Thyroid gland (tissue), 4 donors: ENCODE data around the gene PCDHGC3. TPM values are rescaled to one million over a fixed set of nuclear protein-coding genes. Genes with fewer than 3 reads are reported as not detected.

Experiments
- DNase-seq, 2 donors: peaks; one replicate each; pipeline ENCODE4 v3.0.0-alpha.2; 2019
- H3K27ac ChIP-seq, 3 donors: fragments of 200-600 bp; sonication (generic); 1 replicate in 2 of 3; 2 replicates in 1 of 3; pipeline ENCODE4 v1.5.1; 2016 to 2019; ENCODE audit warnings: mild to moderate bottlenecking in 1 of 3, moderate library complexity in 1 of 3
- H3K27me3 ChIP-seq: fragments of 200-600 bp; sonication (generic); one replicate; pipeline ENCODE4 v1.5.1; 2019
- H3K36me3 ChIP-seq, 2 donors: fragments of 200-600 bp; sonication (generic); one replicate each; pipeline ENCODE4 v1.5.1; 2016 to 2019
- H3K4me1 ChIP-seq, 2 donors: fragments of 200-600 bp; sonication (generic); one replicate each; pipeline ENCODE4 v1.5.1; 2017 to 2019
- H3K4me3 ChIP-seq, 3 donors: fragments of 200-600 bp; sonication (generic); replicated peaks in 1 of 3; 1 replicate in 2 of 3; 2 replicates in 1 of 3; pipeline ENCODE4 v1.5.1; 2016; ENCODE audit warnings: mild to moderate bottlenecking in 1 of 3
- H3K9me3 ChIP-seq: fragments of 200-600 bp; sonication (generic); one replicate; pipeline ENCODE4 v1.5.1; 2017
- POLR2A ChIP-seq, 2 donors: fragments of 450-650 bp; IDR thresholded peaks; one replicate each; pipeline ENCODE4 v1.6.1; 2017; ENCODE audit warnings: antibody characterized with exemption in 2 of 2, mild to moderate bottlenecking in 2 of 2, moderate library complexity in 1 of 2
- WGBS, 2 donors: methylation state at CpG; one replicate each; pipeline ENCODE4 v1.1.5; 2017; 5-methylcytosine and 5-hydroxymethylcytosine counted together
- intact Hi-C: fragments of 100-400 bp; cut with DNase I; formaldehyde crosslinking; loops from one replicate; pipeline ENCODE4 v1.15.1; 2023
- total RNA-seq, 4 donors: library from RNA; depleted of rRNA; stranded (reverse); fragments of >200 nt; gene quantifications; one replicate each; pipeline ENCODE4 v1.2.3, GENCODE V29; 2016
- TF ChIP-seq, protein P1 (sequence below), 6 experiments: fragments of 200-600 bp in 3 of 6; fragments of 450-650 bp in 3 of 6; sonication (generic) in 3 of 6; IDR thresholded peaks; one replicate each; pipeline ENCODE4 v1.5.1; 2016 to 2019; ENCODE audit warnings: antibody characterized with exemption in 6 of 6, mild to moderate bottlenecking in 2 of 6, inconsistent platforms in 1 of 6, moderate library complexity in 1 of 6

PCDHGC3 gene
- total RNA-seq, 4 donors from 2014 or later, result 24.7 to 31.5 (median 27.6) TPM

DNA sequence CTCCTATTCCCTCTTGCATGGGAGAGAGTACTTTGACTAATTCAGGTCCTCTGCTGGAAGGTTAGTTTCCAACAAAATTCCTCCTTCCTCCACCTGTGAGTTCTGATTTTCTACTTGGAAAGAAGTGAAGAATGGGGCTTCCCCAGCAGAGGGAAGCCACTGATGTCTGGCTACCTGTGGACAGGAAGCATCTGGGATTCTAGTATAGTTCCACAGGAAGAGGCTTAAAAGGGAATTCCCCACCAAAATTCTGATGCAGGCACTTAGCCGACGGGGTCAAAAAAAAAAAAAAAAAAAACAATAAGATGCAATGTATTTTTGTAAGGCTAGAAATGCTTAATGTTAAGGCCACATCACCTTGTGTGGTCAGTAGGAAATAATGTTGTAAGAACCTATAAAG lies 46.5 kb downstream of the PCDHGC3 start:
- Histone ChIP-seq H3K27me3 (no peaks in the 10 kb centered on the region), H3K4me3 (no peak overlapping the region), H3K4me1 (peaks cover 5 to 24% of the 10 kb centered on the region in 2 donors), H3K9me3 (no peaks in the 10 kb centered on the region), H3K27ac (peak overlapping the region in 1 of 3 donors; percentile 38), H3K36me3 (peaks cover 9 to 17% of the 10 kb centered on the region in 2 donors)
- WGBS, 2 donors, result 62% methylated on average over 2 of the region's 2 CpGs
- TF ChIP-seq POLR2A (IDR thresholded peaks at IDR 0.05), result no peak
- TF ChIP-seq, protein P1, sequence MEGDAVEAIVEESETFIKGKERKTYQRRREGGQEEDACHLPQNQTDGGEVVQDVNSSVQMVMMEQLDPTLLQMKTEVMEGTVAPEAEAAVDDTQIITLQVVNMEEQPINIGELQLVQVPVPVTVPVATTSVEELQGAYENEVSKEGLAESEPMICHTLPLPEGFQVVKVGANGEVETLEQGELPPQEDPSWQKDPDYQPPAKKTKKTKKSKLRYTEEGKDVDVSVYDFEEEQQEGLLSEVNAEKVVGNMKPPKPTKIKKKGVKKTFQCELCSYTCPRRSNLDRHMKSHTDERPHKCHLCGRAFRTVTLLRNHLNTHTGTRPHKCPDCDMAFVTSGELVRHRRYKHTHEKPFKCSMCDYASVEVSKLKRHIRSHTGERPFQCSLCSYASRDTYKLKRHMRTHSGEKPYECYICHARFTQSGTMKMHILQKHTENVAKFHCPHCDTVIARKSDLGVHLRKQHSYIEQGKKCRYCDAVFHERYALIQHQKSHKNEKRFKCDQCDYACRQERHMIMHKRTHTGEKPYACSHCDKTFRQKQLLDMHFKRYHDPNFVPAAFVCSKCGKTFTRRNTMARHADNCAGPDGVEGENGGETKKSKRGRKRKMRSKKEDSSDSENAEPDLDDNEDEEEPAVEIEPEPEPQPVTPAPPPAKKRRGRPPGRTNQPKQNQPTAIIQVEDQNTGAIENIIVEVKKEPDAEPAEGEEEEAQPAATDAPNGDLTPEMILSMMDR (IDR thresholded peaks at IDR 0.05), result no peak
- no peak for DNase-seq
- intact Hi-C loops, result no loop called here

DNA sequence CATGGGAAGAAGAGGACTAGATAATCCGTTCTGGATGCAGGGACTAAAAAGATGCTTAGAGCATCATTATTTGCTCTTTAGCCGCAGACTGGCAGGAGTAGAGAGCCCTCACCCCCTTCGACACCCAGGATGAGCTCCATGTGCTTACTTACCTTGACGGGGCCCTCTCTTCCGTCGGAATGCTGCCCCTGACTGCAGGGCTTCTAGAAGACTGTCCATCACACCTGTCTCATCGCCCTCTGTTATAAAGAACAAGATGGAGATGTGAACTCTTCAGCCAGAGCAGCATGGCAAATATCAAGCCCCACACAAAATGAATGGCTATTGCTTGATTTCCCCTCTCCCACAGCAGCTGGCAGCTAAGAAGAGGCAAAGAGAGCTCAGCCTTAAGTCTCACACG lies 48.2 kb downstream of the PCDHGC3 start:
- intact Hi-C loops, result no loop called here
- Histone ChIP-seq H3K27me3 (no peaks in the 10 kb centered on the region), H3K4me1 (peaks cover 5 to 37% of the 10 kb centered on the region in 2 donors), H3K36me3 (peaks cover 9 to 19% of the 10 kb centered on the region in 2 donors), H3K9me3 (no peaks in the 10 kb centered on the region), H3K27ac (no peak overlapping the region), H3K4me3 (no peak overlapping the region)
- 82 to 87% methylated on average over 8 of the region's 8 CpGs for WGBS, 2 donors
- no peak for TF ChIP-seq POLR2A (IDR thresholded peaks at IDR 0.05)
- TF ChIP-seq, protein P1 (IDR thresholded peaks at IDR 0.05), result no peak
- no peak for DNase-seq

DNA sequence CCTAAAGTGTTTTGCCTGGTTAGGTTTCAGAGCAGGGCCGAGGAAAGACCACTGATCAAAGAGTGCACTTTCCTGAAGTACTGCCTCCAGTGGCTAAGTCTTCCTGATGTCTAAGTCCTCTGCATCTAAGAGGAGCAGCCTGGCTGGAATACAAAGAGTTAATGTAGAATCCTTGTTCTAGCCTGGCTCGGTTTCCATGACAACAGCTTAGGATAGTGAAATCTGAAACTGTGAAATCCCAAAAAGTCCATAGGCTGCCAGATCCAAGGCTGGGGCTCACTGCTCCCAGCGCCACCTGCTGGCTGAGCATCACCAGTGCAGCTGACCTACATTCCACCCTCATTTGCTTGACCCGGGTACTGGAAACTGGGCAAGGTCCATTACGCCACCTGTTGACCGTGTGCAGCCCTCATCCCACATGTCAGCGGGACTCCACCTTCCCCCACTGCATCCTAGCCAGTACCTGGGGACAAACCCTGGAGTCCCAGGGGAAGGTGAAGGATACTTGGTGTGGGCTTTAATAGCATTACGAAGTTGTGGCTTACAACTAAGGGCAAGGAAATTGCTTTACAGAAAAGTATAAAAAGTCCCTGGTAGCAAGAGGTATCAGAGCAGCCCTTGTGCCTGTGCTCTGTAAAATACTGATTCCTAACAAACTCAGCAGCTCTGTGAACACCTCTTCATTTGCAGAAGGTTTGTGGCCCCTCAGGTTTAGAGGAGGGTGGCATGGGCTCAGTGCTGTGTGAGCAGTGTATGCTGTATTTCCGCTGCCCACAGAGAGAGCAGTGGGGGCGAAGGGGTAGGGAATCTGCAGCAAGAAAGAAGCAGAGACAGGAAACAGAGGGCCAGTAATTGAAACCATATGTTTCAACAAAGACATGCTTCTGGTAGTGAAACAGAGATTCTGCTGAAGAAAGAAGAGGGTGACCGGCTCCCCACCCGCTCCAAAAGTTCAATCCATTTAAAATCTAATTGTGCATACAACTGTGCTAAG lies 49.1 kb downstream of the PCDHGC3 start:
- Histone ChIP-seq H3K27ac (peak overlapping the region in 2 of 3 donors; percentile 15 to 38), H3K9me3 (no peaks in the 10 kb centered on the region), H3K27me3 (no peaks in the 10 kb centered on the region), H3K4me3 (no peak overlapping the region), H3K4me1 (peaks cover 5 to 46% of the 10 kb centered on the region in 2 donors), H3K36me3 (peaks cover 9 to 19% of the 10 kb centered on the region in 2 donors)
- WGBS, 2 donors, result 43 to 50% methylated on average over 10 to 12 of the region's 12 CpGs
- TF ChIP-seq POLR2A (IDR thresholded peaks at IDR 0.05), result peak in 1 of 2 donors; percentile 5
- TF ChIP-seq, protein P1 (IDR thresholded peaks at IDR 0.05), result peak; percentile 97 to 99 (median 99)
- peak; percentile 85 to 86 for DNase-seq
- intact Hi-C loops, result no loop called here

DNA sequence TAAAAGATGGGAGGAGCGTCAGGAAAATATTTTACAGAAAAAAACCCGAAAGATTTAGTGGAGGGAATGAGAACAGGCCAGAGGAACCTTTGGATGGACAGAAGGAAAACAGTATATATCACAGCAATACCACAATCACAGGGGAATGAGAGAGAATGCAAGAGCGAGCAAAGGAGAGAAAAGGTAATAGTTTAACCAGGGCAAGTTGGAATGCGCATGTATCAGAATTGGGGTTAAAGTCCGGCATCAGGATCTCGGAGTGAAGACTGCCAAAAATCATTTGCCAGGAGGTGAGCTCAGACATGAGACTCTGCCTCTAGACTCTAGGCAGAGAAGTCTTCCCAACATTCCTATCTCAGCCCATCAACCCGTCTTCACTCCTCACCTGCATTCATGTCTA lies 49.9 kb downstream of the PCDHGC3 start:
- H3K27ac ChIP-seq, result no peak overlapping the region
- DNase-seq, result no peak
- TF ChIP-seq, protein P1 (IDR thresholded peaks at IDR 0.05), result no peak
- no peak for TF ChIP-seq POLR2A (IDR thresholded peaks at IDR 0.05)
- no peaks in the 10 kb centered on the region for H3K9me3 ChIP-seq
- no peak overlapping the region for H3K4me3 ChIP-seq
- peaks cover 5 to 43% of the 10 kb centered on the region in 2 donors for H3K4me1 ChIP-seq
- H3K27me3 ChIP-seq, result no peaks in the 10 kb centered on the region
- intact Hi-C loops, result no loop called here
- 82 to 91% methylated on average over 7 of the region's 7 CpGs for WGBS, 2 donors
- peaks cover 9 to 19% of the 10 kb centered on the region in 2 donors for H3K36me3 ChIP-seq

DNA sequence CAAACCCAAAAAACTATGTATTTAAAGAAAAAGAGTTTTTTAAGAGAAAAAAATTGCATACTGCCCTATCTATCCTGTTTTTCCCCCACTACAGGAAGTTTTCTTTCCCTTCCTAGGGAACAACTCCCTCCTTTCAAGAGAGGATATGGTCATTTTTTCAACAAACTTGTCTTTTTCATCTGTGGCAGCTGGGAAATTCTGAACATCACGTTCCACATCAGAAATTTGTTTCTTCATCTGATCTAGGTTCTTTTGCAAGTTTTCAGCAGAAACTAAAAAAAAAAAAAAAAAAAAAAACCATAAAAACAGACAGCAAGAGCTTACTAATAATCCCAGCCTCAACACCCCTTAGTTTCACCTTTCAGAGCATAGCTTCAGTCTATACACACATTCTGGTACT lies 51.7 kb downstream of the PCDHGC3 start:
- no peaks in the 10 kb centered on the region for H3K9me3 ChIP-seq
- peaks cover 5 to 33% of the 10 kb centered on the region in 2 donors for H3K4me1 ChIP-seq
- no peak overlapping the region for H3K4me3 ChIP-seq
- no peaks in the 10 kb centered on the region for H3K27me3 ChIP-seq
- intact Hi-C loops, result no loop called here
- no peak for DNase-seq
- 69 to 75% methylated on average over 1 of the region's 1 CpG for WGBS, 2 donors
- peaks cover 9 to 19% of the 10 kb centered on the region in 2 donors for H3K36me3 ChIP-seq
- no peak for TF ChIP-seq POLR2A (IDR thresholded peaks at IDR 0.05)
- TF ChIP-seq, protein P1 (IDR thresholded peaks at IDR 0.05), result no peak
- no peak overlapping the region for H3K27ac ChIP-seq
